HG03025 (cell line): ENCODE measurements around the gene ZBED1.
"Not testable (repeated sequence)": the region's sequence is repeated elsewhere in the genome, so short reads cannot be mapped to it uniquely, and the experiment has no call there.

Source experiments
- ATAC-seq: cut with Tn5 transposase; IDR thresholded peaks from one replicate; pipeline ENCODE4 v1.9.1; 2021; ENCODE audit warnings: mild to moderate bottlenecking, moderate library complexity; ENCODE audit not compliant: unreplicated experiment, low FRiP score

ZBED1 gene

GRCh38 chrX:2520539-2520938 is 19.8 kb upstream of the ZBED1 start:
- ATAC-seq = no peak

GRCh38 chrX:2519638-2520037 is 18.9 kb upstream of the ZBED1 start:
- not testable (repeated sequence) for ATAC-seq

DNA sequence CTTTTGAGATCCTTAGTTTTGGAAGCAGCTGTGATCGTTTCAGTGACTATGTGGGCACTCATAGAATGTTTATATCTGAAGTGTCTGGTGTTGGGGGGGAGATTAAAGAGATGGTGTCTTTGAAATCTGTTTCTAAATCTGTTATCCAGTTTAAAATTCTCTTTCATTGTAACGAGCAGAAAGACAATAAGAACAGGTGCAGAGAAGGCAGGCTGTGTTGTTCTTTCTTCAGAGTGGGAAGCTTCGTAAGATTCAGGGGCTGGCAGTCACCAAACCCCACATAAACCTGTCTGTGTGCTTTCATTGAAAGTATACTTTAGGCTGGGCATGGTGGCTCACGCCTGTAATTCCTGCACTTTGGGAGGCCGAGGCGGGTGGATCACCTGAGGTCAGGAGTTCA is 16.3 kb upstream of the ZBED1 start:
- peak; percentile 2 for ATAC-seq

- ATAC-seq = peak; percentile 51
Observed at GRCh38 chrX:2516623-2517022, 15.8 kb upstream of the ZBED1 start.

GRCh38 chrX:2514131-2514530 is 13.4 kb upstream of the ZBED1 start:
- ATAC-seq = no peak

GRCh38 chrX:2513121-2513664 is 12.4 kb upstream of the ZBED1 start:
- ATAC-seq = no peak

DNA sequence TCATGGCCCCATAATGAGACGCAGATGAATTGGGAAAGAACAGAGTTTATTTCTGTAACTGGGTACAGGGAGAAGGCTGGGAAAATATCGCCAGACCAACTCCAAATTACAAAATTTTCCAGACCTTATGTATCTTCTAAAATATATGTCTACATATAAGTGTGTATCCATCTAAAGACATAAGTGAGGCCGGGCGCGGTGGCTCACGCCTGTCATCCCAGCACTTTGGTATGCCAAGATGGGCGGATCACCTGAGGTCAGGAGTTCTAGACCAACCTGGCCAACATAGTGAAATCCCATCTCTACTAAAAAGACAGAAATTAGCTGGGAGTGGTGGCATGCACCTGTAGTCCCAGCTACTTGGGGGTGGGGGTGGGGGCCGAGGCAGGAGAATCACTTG is 11.7 kb upstream of the ZBED1 start:
- ATAC-seq = no peak

DNA sequence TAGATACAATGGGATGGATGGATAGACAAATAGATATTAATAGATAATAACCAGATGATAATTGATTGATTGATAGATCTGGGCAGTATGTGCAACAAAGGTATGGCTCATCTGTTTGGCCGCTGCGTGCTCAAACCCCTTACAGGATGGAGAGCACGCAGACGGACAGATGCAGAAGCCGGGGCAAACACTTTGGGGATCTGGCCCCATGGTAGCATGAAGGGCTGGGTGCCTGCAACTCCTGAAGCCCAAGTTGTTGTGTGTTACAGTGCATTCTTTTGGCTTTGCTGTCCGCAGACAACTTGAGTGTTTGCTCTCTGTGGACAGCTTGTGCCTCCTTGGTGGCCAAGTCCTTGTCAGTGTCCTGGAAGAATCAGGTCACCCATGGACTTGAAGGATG is 10.6 kb upstream of the ZBED1 start:
- no peak for ATAC-seq

GRCh38 chrX:2508648-2509335 is 8.0 kb upstream of the ZBED1 start:
- no peak for ATAC-seq

DNA sequence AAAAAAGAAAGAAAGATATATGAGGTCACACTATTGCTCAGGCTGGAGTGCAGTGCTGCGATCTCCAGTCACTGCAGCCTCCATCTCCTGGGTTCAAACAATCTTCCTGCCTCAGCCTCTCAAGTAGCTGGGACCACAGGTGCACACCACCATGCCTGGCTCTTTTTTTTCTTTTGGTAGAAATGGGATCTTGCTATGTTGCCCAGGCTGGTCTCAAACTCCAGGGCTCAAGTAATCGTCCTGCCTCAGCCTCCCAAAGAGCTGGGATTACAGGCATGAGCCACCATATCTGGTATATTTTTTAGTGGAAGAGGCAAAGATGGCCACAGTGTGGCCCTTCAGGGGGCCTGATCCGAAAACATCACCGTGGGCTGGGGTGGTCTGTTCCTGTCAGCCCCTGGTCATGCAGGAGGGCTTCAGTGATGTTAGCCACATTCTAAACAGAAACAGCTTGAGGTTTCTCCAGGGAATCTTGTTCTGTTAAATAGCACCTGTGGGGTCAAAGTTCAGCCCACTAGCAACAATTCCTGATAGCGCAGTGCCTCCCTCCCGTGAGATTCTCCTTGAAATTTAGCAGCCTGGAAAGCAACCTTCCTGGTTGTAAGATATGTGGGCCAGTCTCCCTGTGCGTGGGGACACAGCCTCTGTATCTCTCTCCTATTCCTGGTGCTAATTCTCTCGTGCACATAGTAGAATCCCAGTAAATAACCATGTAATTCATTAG is 7.3 kb upstream of the ZBED1 start:
- no peak for ATAC-seq

GRCh38 chrX:2507196-2507595 is 6.4 kb upstream of the ZBED1 start:
- no peak for ATAC-seq

GRCh38 chrX:2505341-2505740 is 4.6 kb upstream of the ZBED1 start:
- ATAC-seq = not testable (repeated sequence)

- ATAC-seq = no peak
Observed at GRCh38 chrX:2504706-2505332, 4.0 kb upstream of the ZBED1 start.

GRCh38 chrX:2503591-2504500 is 3.1 kb upstream of the ZBED1 start:
- ATAC-seq = no peak

DNA sequence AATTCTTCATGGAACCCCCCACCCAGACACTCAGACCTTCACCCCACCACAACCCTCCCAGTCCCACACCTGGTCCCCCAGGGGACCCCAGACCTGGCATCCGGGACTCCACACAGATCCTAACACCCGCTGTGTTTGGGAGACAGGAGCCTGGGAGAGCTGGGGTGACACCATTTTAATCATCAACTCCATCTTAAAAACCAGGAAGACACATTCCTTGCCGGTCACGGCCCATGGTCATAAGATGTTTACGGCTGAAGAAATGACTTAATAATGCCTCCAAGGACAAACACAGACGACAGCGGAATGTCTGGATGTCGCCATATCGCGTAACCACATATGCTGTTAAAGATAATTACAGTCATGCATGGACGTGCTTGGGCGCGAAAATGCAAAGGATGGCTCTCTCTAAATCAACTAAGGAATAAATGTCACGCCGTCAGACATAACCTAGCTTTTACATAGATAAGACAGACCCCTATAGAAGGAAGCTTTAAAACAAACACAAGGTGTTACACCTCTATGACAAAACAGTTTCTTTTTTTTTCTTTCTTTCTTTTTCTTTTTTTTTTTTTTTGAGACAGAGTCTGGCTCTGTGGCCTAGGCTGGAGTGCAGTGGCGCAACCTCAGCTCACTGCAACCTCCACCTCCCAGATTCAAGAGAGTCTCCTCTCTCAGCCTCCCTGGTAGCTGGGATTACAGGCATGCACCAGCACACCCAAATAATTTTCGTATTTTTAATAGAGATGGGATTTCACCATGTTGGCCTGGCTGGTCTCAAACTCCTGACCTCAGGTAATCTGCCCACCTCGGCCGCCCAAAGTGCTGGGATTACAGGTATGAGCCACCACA is 2.1 kb upstream of the ZBED1 start:
- no peak for ATAC-seq

DNA sequence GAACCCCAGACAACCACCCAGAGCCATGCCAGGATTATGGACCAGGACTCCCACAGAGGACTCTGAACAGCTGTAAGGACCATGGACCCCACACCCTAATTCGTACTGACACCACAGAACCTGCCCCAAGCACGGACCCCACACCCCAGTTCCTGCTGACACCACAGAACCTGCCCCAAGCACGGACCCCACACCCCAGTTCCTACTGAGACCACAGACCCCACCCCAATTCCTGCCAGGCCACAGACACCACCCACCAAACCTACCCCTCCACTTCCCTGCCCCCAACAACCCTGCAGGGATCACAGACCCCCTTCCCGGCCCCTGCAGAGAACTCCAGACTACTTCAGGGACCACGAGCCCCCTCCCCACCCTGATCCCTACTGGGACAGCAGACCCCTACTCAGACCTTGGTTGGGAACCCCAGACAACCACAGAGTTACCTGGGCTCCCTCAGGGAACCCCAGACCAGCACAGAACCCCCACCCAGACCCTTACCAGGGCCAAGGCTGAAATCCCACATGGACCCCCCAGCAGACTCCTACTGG is 1.4 kb upstream of the ZBED1 start:
- no peak for ATAC-seq

GRCh38 chrX:2501559-2502102 is 855 bp upstream of the ZBED1 start:
- no peak for ATAC-seq

GRCh38 chrX:2500091-2500802 is 529 bp downstream of the ZBED1 start:
- peak; percentile 50 for ATAC-seq
